ES-I3 (cell line): Measurements from ENCODE around the gene EYS.
"Not testable (repeated sequence)": the region's sequence is repeated elsewhere in the genome, so short reads cannot be mapped to it uniquely, and the experiment has no call there.

Experiments
- H3K36me3 ChIP-seq: 2 replicates; pipeline ENCODE4 v1.6.1; 2013; ENCODE audit warnings: mild to moderate bottlenecking, low read length, control low read depth, moderate library complexity; ENCODE audit not compliant: insufficient read depth
- H3K4me1 ChIP-seq: 2 replicates; pipeline ENCODE4 v1.6.1; 2013; ENCODE audit warnings: mild to moderate bottlenecking, control low read depth, low read length; ENCODE audit not compliant: insufficient read depth
- H3K9ac ChIP-seq: 2 replicates; pipeline ENCODE4 v1.6.1; 2013; ENCODE audit warnings: low read depth, mild to moderate bottlenecking, low read length, moderate library complexity
- H3K9me3 ChIP-seq: 2 replicates; pipeline ENCODE4 v1.6.1; 2013; ENCODE audit warnings: mild to moderate bottlenecking, low read length, moderate library complexity; ENCODE audit not compliant: control insufficient read depth, insufficient read depth

The EYS gene

DNA sequence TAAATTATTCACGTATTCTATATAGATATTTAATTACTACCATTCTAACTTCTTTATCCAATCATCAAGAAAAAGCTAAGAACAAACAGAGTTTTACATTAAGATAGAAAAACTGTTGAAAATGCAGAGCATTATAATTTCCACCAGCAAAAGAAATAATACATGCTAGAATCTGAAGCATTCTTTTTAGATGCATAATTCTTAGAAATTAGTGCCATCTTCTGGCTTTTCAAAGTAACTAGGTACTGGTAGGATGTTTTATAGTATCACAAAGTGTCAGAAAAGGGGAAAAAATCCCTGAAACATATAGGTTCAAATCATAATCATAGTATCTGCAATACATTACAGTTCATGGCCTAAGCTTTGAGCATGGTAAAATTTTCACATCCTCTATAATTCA lies 1892.6 kb downstream of the EYS start:
- no peaks in the 10 kb centered on the region for H3K36me3 ChIP-seq
- H3K9ac ChIP-seq, result no peak overlapping the region
- H3K4me1 ChIP-seq, result no peaks in the 10 kb centered on the region
- no peaks in the 10 kb centered on the region for H3K9me3 ChIP-seq

DNA sequence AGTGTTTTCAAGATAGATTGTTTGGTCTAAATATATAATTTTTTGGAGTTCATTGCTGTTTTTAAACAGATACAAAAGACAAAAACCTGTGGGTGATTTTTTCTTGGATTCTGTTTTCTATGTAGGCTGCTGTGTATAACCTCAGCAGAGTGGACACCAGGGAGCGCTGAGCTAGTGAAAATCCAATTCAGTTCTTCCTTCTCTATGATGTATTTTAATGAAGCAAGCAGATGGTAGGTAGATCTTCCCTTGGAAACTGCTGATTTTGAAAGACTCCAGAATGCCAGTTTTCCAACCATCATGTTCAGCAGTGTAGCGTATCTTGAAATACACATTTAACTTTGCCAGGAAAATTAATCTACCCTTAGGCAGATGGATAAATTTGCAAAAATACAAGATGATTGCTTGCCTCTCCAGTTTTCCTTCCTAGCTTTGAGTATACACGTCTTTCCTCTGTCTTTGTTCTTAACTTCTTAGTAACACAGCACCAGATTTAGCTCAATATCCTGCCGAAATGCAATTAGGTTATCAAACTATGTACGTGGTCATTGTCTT lies 1893.4 kb downstream of the EYS start:
- Histone ChIP-seq H3K9ac (no peak overlapping the region), H3K4me1 (no peaks in the 10 kb centered on the region), H3K36me3 (no peaks in the 10 kb centered on the region)

DNA sequence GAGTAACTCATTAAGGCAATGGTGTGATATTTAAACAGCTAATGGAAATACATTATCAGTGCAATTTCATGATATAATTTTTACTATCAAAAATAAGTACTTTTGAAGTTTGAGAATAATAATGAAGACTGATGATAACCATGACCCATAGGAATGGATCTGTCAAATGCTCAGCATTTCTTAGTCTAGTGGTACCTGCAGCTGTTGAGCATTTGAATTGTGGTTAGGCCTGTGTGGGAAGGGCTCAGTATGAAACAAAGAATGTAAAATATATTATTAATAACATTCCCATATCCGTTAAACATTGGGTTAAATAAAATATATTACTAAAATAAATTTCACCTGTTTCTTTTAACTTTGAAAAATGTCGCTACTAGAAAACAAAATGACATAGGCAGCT lies 1898.5 kb downstream of the EYS start:
- Histone ChIP-seq H3K36me3 (no peaks in the 10 kb centered on the region), H3K9me3 (no peaks in the 10 kb centered on the region), H3K4me1 (peaks cover 9% of the 10 kb centered on the region; the same call in 1 of the 2 replicates), H3K9ac (no peak overlapping the region)

More for the DNA sequence above, 1893.4 kb downstream of the EYS start:
- H3K9me3 ChIP-seq, result no peaks in the 10 kb centered on the region

DNA sequence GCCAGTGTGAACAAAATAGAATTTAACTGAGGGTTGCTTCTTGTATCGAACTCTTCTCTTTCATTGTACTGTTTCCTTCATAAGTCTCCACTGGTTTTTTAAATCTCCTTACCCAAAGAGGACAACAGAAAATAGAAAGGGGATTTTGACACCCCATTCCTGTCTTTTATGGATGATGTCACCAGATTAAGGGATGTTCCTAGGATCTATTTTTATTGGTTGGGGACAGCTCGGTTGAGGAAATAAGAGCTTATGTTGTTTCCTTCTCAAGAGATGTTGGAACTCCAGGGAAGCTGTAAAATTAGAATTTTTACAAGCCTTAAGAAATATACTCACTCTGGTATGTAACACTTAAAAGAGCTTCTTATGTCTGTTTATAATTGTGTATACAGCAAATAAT lies 1900.0 kb downstream of the EYS start:
- no peak overlapping the region for H3K9ac ChIP-seq
- H3K4me1 ChIP-seq, result peaks cover 9% of the 10 kb centered on the region; the same call in 1 of the 2 replicates
- no peaks in the 10 kb centered on the region for H3K36me3 ChIP-seq
- H3K9me3 ChIP-seq, result no peaks in the 10 kb centered on the region

DNA sequence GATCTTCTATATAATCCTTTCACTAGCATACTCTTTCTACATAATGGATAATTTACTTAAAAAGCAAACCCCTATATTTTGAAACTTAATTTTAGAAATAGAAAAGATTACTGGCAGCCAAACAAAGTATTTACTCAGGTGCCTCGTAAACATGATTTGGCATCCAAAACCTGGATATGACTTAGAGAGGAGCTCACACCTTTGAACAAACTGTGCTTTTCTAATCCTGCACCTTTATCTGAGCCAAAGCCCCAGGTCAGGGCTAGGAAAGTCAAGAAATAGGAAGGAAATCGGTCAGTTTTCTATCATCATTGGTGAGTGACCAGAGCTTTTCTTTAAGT lies 1900.5 kb downstream of the EYS start:
- H3K9me3 ChIP-seq, result no peaks in the 10 kb centered on the region
- H3K9ac ChIP-seq, result no peak overlapping the region
- H3K36me3 ChIP-seq, result no peaks in the 10 kb centered on the region
- peaks cover 9% of the 10 kb centered on the region; the same call in 1 of the 2 replicates for H3K4me1 ChIP-seq

DNA sequence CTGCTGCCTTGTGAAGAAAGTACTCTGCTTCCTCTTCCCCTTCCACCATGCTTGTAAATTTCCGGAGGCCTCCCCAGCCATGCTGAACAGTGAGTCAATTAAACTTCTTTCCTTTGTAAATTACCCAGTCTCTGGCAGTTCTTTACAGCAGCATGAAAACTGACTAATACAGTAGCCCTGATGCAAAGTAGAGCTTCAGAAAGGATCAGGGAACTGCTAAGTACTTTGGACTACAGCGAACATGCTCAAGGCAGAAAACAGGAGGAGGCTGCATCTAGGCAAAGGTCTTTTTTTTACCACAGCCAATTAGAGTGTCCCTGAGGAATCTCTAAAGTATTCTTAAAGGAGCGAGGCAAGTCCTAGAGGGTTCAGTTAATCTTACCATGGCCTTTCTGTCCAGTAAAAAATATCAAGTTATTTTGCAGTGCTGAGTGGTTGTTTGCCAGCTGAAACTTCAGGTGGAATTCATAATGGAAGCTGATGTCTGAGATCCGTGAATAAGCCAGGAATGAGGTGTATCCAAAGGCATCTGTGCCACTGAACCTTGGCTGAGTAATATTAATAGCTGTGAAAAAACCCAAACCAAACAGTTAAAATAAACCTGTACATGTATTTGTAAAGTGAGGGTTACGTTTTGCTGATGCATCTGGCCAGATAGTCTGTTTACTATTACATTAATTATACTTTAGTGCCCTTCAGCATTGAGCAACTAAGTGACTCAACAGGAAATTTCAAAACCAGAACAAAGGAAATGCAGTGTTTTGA lies 1901.0 kb downstream of the EYS start:
- H3K9ac ChIP-seq, result no peak overlapping the region

DNA sequence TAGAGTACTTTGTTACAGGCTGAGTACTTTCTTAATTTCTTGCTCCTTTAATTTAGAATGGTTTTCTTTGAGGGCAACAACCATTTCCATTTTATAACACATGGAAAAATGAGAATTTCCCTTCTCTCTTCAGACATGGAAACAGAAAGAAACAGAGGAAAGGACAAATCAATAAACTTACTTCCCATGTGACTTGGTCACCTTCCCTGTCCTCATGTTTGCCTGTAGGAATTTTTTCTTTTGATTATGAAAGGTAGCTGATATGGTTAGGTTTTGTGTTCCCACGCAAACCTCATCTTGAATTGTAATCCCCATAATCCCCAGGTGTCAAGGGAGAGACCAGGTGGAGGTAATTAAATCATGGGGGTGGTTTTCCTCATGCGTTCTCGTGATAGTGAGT lies 1901.7 kb downstream of the EYS start:
- H3K4me1 ChIP-seq, result peaks cover 9% of the 10 kb centered on the region; the same call in 1 of the 2 replicates
- H3K36me3 ChIP-seq, result no peaks in the 10 kb centered on the region
- H3K9ac ChIP-seq, result no peak overlapping the region
- no peaks in the 10 kb centered on the region for H3K9me3 ChIP-seq

More for the DNA sequence above, 1901.0 kb downstream of the EYS start:
- peaks cover 9% of the 10 kb centered on the region; the same call in 1 of the 2 replicates for H3K4me1 ChIP-seq
- no peaks in the 10 kb centered on the region for H3K9me3 ChIP-seq
- no peaks in the 10 kb centered on the region for H3K36me3 ChIP-seq

DNA sequence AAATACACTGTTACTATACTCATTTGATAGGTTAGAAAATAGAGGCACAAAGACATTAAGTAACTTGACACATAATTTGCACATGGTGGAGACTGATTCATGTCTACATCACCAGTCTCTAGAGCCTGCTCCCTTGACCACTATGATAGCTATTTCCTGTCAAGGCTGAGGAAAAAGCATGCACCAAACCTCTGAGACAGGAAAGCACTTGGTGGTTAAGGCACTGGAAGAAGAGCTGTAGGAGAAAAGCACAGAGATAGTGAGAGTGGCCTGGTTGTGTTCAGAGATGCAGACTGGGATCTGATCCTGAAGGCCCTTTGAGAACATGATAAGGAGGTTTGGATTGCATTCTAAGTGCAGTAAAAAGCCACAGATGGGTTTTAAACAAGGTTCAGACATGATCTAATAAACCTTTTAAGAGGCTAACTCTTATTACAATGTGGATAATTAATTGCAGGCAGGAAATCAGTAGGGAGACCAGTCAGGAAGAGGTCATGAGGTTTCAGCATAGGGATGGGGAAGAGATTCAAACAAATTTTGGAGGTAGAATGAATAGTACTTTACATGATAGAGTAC lies 1902.6 kb downstream of the EYS start:
- Histone ChIP-seq H3K9ac (no peak overlapping the region), H3K9me3 (no peaks in the 10 kb centered on the region), H3K4me1 (peaks cover 9% of the 10 kb centered on the region; the same call in 1 of the 2 replicates), H3K36me3 (no peaks in the 10 kb centered on the region)

DNA sequence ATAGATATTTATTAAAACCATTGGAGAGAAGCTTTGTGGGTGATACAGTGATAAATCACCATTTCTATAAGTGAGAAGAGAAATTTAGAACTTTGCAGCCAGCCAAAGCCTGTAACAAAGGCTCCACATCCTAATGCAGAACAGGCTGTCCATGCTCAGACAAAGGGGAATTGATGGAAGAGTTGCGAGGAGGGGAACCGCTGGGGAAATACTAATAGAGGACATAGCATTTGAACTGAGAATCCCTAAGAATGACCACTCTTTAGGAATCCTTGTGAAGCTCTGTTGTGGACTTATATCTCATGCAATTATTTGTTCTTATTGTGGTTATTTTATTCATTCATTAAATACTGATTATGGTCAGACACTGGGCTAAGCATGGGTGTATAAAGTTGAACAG lies 1903.7 kb downstream of the EYS start:
- no peaks in the 10 kb centered on the region for H3K36me3 ChIP-seq
- no peak overlapping the region for H3K9ac ChIP-seq
- no peaks in the 10 kb centered on the region for H3K9me3 ChIP-seq

DNA sequence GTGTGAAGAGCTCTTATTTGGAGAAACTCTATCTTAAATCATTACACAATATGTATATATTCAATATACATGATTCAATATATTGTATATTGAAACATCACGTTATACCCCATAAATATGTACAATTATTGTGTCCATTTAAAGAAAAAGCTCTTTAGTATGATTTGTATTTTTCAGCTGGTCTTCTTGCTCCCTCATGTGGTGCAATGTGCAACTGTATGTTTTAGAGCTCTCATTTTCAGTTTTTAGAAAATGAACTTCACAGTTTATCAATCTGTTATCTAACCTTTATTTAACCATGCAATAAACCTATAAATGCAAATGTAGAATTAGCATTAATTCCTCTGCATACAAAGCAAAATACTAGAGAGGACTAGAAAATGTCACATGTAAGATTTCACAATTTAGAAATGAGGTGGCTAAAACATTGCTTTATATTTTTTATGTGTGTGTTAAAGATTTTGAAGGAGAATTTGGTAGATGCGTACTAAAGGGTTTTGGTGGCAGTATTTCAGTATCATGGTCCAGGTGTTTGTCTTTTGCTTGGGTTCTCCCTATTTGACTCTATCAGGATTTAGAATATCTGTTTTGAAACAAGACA lies 1904.3 kb downstream of the EYS start:
- Histone ChIP-seq H3K9me3 (no peaks in the 10 kb centered on the region), H3K9ac (no peak overlapping the region), H3K4me1 (peaks cover 9% of the 10 kb centered on the region; the same call in 1 of the 2 replicates), H3K36me3 (no peaks in the 10 kb centered on the region)

More for the DNA sequence above, 1903.7 kb downstream of the EYS start:
- H3K4me1 ChIP-seq, result peaks cover 9% of the 10 kb centered on the region; the same call in 1 of the 2 replicates

DNA sequence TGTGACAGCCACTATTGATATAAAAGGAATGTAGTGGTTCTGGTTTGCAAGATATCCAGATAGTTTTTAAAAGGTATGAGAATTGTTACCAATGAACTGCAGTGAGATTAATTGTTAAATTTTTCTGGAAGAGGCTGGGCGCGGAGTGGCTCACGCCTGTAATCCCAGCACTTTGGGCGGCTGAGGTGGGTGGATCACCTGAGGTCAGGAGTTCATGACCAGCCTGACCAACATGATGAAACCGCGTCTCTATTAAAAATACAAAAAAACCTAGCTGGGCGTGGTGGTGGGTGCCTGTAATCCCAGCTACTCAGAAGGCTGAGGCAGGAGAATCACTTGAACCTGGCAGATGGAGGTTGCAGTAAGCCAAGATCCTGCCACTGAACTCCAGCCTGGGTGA lies 1906.6 kb downstream of the EYS start:
- not testable (repeated sequence) for H3K4me1 ChIP-seq, H3K36me3 ChIP-seq, H3K9me3 ChIP-seq, H3K9ac ChIP-seq

DNA sequence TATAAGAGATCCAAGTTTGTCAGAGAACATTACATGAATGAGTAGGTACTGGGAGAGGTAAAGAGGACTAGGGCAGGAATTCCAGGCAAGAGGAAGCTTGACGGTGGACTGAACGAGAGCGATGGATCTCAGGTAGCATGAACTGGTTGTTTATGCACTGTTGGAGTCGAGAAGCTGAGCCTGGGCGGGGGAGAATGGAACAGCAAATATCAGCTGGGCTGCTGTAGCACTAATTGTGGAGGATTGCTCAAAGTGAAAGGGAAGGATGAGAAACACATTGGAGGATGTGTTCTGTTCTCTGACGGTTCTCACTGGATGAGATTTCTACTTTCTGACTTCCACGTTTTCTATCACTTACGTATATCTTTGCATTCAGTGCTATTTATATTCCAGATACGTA lies 1907.2 kb downstream of the EYS start:
- H3K4me1 ChIP-seq, result no peaks in the 10 kb centered on the region
- H3K36me3 ChIP-seq, result no peaks in the 10 kb centered on the region
- no peaks in the 10 kb centered on the region for H3K9me3 ChIP-seq
- no peak overlapping the region for H3K9ac ChIP-seq

DNA sequence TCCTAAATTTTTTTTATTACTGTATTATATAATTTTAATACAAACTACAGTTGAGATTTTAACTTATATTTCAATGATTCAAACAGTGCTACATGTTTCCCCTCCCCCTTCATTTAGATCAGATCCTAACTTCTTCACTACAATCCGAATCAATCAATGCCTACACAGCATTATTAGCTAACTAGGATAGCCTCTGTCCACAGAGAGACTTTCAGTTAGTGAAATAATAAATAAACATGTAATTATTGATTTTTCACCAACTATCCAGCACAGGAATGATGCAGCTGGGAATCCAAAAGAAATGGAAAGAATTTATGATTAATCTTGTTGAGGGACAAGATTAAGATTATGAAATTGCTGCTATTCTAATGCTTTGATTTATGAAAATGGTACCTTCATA lies 1907.7 kb downstream of the EYS start:
- H3K4me1 ChIP-seq, result no peaks in the 10 kb centered on the region
- no peak overlapping the region for H3K9ac ChIP-seq
- no peaks in the 10 kb centered on the region for H3K36me3 ChIP-seq

DNA sequence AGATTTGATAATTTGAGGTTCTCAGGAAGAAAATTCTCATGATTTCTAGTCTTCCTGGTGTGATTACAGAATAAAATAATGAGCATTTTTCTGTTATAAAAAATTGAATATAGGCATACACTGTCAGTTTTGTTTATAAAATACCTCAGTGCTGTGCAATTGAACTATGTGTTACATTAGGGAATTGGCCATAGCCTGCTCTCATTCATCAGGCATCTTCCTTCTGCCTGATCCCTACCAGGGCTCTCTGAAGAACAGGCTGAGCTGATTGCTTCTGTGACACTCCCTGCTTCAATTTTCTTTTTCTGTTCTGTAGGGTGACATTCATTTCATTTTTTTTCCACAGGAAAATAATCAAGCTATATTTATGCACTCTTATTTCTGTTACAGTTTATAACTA lies 1908.6 kb downstream of the EYS start:
- no peaks in the 10 kb centered on the region for H3K9me3 ChIP-seq
- H3K36me3 ChIP-seq, result no peaks in the 10 kb centered on the region
- no peak overlapping the region for H3K9ac ChIP-seq
- H3K4me1 ChIP-seq, result no peaks in the 10 kb centered on the region; the same call in 1 of the 2 replicates

More for the DNA sequence above, 1907.7 kb downstream of the EYS start:
- H3K9me3 ChIP-seq, result no peaks in the 10 kb centered on the region
